ENCODE data around the gene FGD2. TPM values are rescaled to one million over a fixed set of nuclear protein-coding genes. Genes with fewer than 3 reads are reported as not detected.

The FGD2 gene
- polyA plus RNA-seq, 1 experiment: not detected

- TF ChIP-seq CTCF (IDR thresholded peaks at IDR 0.05; ENCODE audit: insufficient read depth, low read depth, low read length): no peak
- CTCF ChIA-PET: no interaction called here
- POLR2A ChIA-PET: no interaction called here
Observed at GRCh38 chr6:36998723-36999038, 6.8 kb upstream of the FGD2 start.

GRCh38 chr6:36999061-36999750 is 6.2 kb upstream of the FGD2 start:
- no peak for TF ChIP-seq CTCF (IDR thresholded peaks at IDR 0.05; ENCODE audit: insufficient read depth, low read depth, low read length)
- ChIA-PET CTCF (no interaction called here), POLR2A (no interaction called here)
- Histone ChIP-seq H3K4me3 (ENCODE audit: low read depth, low read length) (no peak overlapping the region), H3K27me3 (ENCODE audit: control insufficient read depth, insufficient read depth, low read length) (peaks cover 10% of the 10 kb centered on the region), H3K36me3 (ENCODE audit: control insufficient read depth, insufficient read depth, low read length) (no peaks in the 10 kb centered on the region)
- no peak for DNase-seq (ENCODE audit: low read depth)

More at GRCh38 chr6:36998723-36999038, 6.8 kb upstream of the FGD2 start:
- no peak for DNase-seq (ENCODE audit: low read depth)
- H3K36me3 ChIP-seq (ENCODE audit: control insufficient read depth, insufficient read depth, low read length): no peaks in the 10 kb centered on the region
- H3K27me3 ChIP-seq (ENCODE audit: control insufficient read depth, insufficient read depth, low read length): peaks cover 10% of the 10 kb centered on the region
- H3K4me3 ChIP-seq (ENCODE audit: low read depth, low read length): no peak overlapping the region

- Histone ChIP-seq H3K27me3 (ENCODE audit: control insufficient read depth, insufficient read depth, low read length) (peaks cover 10% of the 10 kb centered on the region), H3K4me3 (ENCODE audit: low read depth, low read length) (no peak overlapping the region), H3K36me3 (ENCODE audit: control insufficient read depth, insufficient read depth, low read length) (no peaks in the 10 kb centered on the region)
- no peak for DNase-seq (ENCODE audit: low read depth)
- ChIA-PET CTCF (no interaction called here), POLR2A (no interaction called here)
- TF ChIP-seq CTCF (IDR thresholded peaks at IDR 0.05; ENCODE audit: insufficient read depth, low read depth, low read length): no peak
Observed at GRCh38 chr6:36999751-37000125, 5.7 kb upstream of the FGD2 start.

- Histone ChIP-seq H3K4me3 (ENCODE audit: low read depth, low read length) (no peak overlapping the region), H3K27me3 (ENCODE audit: control insufficient read depth, insufficient read depth, low read length) (peaks cover 2% of the 10 kb centered on the region), H3K36me3 (ENCODE audit: control insufficient read depth, insufficient read depth, low read length) (no peaks in the 10 kb centered on the region)
- no peak for TF ChIP-seq CTCF (IDR thresholded peaks at IDR 0.05; ENCODE audit: insufficient read depth, low read depth, low read length)
- POLR2A ChIA-PET: no interaction called here
- CTCF ChIA-PET: no interaction called here
- no peak for DNase-seq (ENCODE audit: low read depth)
Observed at GRCh38 chr6:37004044-37004980, 1.1 kb upstream of the FGD2 start.

DNA sequence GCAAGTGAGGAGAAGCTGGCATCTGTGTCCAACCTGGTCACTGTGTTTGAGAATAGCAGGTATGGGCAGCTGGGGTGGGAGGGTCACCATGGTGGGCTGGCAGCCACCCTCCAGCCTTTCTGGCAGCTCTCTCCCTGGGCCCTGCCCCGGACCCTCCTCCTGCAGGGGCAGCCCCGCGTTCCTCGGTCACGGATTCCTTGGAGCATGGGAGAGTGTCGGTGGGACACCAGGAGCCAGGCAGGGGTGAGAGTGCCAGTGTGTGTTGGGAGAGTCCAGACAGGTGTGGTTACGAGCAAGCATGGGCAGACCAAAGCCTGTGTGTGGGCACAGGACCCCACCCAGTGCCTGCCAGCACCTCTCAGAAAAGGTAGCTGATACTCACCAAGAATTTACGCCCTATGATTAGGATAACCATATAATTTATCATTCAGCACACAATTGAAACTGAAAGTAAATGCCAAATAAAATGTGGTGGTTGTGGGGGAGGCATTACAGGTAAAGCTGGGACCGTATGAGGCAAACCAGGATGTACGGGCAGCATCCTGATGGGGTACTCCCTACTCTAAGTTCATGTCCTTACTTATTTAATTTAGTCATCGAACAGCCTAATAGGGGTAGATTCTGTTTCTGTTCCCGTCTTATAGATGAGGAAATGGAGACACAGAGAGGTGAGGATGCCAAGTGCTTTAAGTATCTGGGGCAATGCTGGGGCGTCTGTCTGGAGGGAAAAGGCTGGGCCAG is 542 bp downstream of the FGD2 start:
- POLR2A ChIA-PET: no interaction called here
- Histone ChIP-seq H3K4me3 (ENCODE audit: low read depth, low read length) (no peak overlapping the region), H3K27me3 (ENCODE audit: control insufficient read depth, insufficient read depth, low read length) (peaks cover 2% of the 10 kb centered on the region), H3K36me3 (ENCODE audit: control insufficient read depth, insufficient read depth, low read length) (no peaks in the 10 kb centered on the region)
- no peak for DNase-seq (ENCODE audit: low read depth)
- CTCF ChIA-PET: interaction anchor here (0.9 to 3.1 kb wide), 6 partner anchors 13 to 240 kb away, joined by 3 to 28 read pairs (median 4); no protein-coding TSS in a partner anchor
- TF ChIP-seq CTCF (IDR thresholded peaks at IDR 0.05; ENCODE audit: insufficient read depth, low read depth, low read length): no peak

Measured in BJ (cell line).